Upper lobe of right lung (tissue), 1 donor: ENCODE measurements around the gene HIC1. TPM values are rescaled to one million over a fixed set of nuclear protein-coding genes. Genes with fewer than 3 reads are reported as not detected.

Experiments used
- ATAC-seq: fragments of 200-7000 bp; cut with Tn5 transposase; one replicate; pipeline ENCODE4 v1.9.1; 2020; ENCODE audit warnings: mild to moderate bottlenecking, moderate library complexity
- DNase-seq: peaks from one replicate; pipeline ENCODE4 v3.0.0-alpha.2; 2020
- H3K27ac ChIP-seq: fragments of 200-600 bp; one replicate; pipeline ENCODE4 v1.8.0; 2022
- H3K27me3 ChIP-seq: fragments of 200-600 bp; one replicate; pipeline ENCODE4 v1.8.0; 2022; ENCODE audit warnings: mild to moderate bottlenecking
- H3K36me3 ChIP-seq: fragments of 200-600 bp; one replicate; pipeline ENCODE4 v1.8.0; 2022
- H3K4me1 ChIP-seq: fragments of 200-600 bp; one replicate; pipeline ENCODE4 v1.8.0; 2022
- H3K4me3 ChIP-seq: fragments of 200-600 bp; one replicate; pipeline ENCODE4 v1.8.0; 2022; ENCODE audit warnings: mild to moderate bottlenecking
- H3K9me3 ChIP-seq: fragments of 200-600 bp; one replicate; pipeline ENCODE4 v1.8.0; 2022
- intact Hi-C: fragments of 100-400 bp; cut with DNase I; formaldehyde crosslinking; loops from one replicate; pipeline ENCODE4 v1.11.0; 2022
- total RNA-seq: library from RNA; stranded (reverse); fragmentation: NEBNext Ultra II Directional; extraction: Animal tissue kit (Norgen Biotek cat#: 25700); gene quantifications from one replicate; pipeline ENCODE4 v1.2.1, GENCODE V29; 2021
- TF ChIP-seq, protein P1 (sequence below): fragments of 200-600 bp; IDR thresholded peaks from one replicate; pipeline ENCODE4 v1.8.0; 2022; ENCODE audit warnings: antibody characterized with exemption
- donor health status: DM: no; HTN: yes; CAD: no; lungs with severe emphysema.

Gene HIC1
- total RNA-seq, 1 donor from 2014 or later: 20.8 TPM

DNA sequence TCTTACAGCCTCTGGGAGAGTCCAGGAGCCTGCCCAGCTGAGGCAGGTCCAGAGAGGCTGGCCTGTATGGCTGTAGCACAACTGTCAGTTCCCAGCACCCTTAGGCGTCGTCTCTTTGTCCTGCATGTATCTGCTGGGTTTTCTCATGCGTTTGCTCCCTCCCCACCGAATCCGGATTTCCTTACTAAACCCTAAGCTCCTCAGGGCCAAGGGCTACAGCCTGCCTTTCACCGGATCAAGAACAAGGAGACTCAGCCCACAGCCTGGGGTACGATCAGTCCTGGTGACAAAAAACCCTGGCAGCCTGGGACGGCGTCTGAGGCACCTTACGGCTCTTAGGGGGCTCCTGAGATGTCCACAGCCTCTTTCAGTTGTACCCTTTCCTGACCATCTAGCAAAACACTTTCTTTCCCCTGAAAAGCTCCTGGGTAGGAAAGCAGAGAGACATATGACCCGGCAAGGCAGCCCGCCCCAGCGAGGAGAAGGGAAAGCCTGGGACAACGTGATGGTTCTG is 12.2 kb downstream of the HIC1 start:
- Histone ChIP-seq H3K4me3 (no peak overlapping the region), H3K9me3 (no peaks in the 10 kb centered on the region), H3K4me1 (peaks cover 67% of the 10 kb centered on the region), H3K36me3 (peaks cover 16% of the 10 kb centered on the region), H3K27me3 (no peaks in the 10 kb centered on the region), H3K27ac (peak overlapping the region; percentile 76)
- intact Hi-C loops: no loop called here
- TF ChIP-seq, protein P1, sequence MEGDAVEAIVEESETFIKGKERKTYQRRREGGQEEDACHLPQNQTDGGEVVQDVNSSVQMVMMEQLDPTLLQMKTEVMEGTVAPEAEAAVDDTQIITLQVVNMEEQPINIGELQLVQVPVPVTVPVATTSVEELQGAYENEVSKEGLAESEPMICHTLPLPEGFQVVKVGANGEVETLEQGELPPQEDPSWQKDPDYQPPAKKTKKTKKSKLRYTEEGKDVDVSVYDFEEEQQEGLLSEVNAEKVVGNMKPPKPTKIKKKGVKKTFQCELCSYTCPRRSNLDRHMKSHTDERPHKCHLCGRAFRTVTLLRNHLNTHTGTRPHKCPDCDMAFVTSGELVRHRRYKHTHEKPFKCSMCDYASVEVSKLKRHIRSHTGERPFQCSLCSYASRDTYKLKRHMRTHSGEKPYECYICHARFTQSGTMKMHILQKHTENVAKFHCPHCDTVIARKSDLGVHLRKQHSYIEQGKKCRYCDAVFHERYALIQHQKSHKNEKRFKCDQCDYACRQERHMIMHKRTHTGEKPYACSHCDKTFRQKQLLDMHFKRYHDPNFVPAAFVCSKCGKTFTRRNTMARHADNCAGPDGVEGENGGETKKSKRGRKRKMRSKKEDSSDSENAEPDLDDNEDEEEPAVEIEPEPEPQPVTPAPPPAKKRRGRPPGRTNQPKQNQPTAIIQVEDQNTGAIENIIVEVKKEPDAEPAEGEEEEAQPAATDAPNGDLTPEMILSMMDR: no peak
- no peak for DNase-seq
- no peak for ATAC-seq

DNA sequence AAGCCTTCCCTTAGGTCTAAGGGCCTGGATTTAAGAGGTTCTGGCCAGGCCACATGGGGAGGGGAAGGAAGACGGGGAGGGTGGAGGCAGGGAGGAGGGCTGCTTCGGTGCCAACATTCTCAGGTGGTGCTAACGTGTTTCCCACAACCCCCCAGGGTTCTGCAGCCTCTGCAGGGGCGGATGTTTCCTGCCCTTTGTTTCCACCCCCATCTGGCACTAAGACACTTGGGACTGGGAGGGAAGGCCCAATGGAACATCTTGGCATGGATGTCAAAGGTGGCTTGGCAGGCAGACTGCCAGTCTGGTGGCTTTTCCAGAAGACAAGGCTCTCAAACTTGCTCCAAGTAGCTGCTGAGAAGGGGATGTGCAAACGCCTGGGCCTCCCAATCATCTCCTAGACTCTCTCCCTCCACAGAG is 12.7 kb downstream of the HIC1 start:
- Histone ChIP-seq H3K36me3 (peaks cover 16% of the 10 kb centered on the region), H3K27ac (peak overlapping the region; percentile 76), H3K9me3 (no peaks in the 10 kb centered on the region), H3K4me1 (peaks cover 67% of the 10 kb centered on the region), H3K4me3 (no peak overlapping the region), H3K27me3 (no peaks in the 10 kb centered on the region)
- DNase-seq (no peak), ATAC-seq (no peak)
- intact Hi-C loops: no loop called here
- TF ChIP-seq, protein P1: no peak

DNA sequence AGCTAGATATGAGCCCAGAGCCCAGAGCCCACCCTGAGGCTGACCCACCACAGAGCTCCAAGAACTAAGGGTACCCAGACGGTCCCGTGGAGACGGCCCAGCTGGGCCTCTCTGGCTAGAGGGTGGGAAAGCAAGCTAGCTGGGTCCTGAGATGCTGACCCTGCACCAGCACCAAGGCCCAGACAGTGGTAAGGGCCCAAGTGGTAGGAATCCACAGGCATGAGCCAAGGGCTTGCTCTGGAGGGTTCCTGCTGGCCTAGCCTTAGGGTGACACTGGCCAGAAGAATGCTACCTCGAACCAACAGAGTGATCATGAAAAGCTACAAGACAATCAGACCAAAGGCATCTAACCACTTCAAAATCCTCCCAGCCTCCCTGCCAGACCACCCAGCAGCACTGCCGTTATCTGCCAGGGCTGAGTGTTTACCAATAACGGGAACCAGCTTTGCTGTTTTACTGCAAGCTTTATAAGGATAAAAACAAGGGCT is 13.2 kb downstream of the HIC1 start:
- H3K27me3 ChIP-seq: no peaks in the 10 kb centered on the region
- ATAC-seq: no peak
- peaks cover 67% of the 10 kb centered on the region for H3K4me1 ChIP-seq
- intact Hi-C loops: no loop called here
- H3K4me3 ChIP-seq: no peak overlapping the region
- peaks cover 16% of the 10 kb centered on the region for H3K36me3 ChIP-seq
- no peaks in the 10 kb centered on the region for H3K9me3 ChIP-seq
- TF ChIP-seq, protein P1: no peak
- H3K27ac ChIP-seq: peak overlapping the region; percentile 76
- DNase-seq: no peak

GRCh38 chr17:2068519-2069051 is 13.7 kb downstream of the HIC1 start:
- Histone ChIP-seq H3K27me3 (no peaks in the 10 kb centered on the region), H3K4me3 (no peak overlapping the region), H3K27ac (peak overlapping the region; percentile 76), H3K9me3 (no peaks in the 10 kb centered on the region), H3K36me3 (peaks cover 16% of the 10 kb centered on the region), H3K4me1 (peaks cover 63% of the 10 kb centered on the region)
- intact Hi-C loops: no loop called here
- ATAC-seq (no peak), DNase-seq (no peak)
- TF ChIP-seq, protein P1: no peak

GRCh38 chr17:2070241-2071023 is 15.5 kb downstream of the HIC1 start:
- H3K27ac ChIP-seq: peak overlapping the region; percentile 86
- intact Hi-C loops: no loop called here
- peaks cover 8% of the 10 kb centered on the region for H3K36me3 ChIP-seq
- H3K4me1 ChIP-seq: peaks cover 54% of the 10 kb centered on the region
- ATAC-seq: no peak
- no peak overlapping the region for H3K4me3 ChIP-seq
- H3K27me3 ChIP-seq: no peaks in the 10 kb centered on the region
- TF ChIP-seq, protein P1: no peak
- H3K9me3 ChIP-seq: no peaks in the 10 kb centered on the region
- DNase-seq: no peak
